OCI-LY3 (cell line): ENCODE data around the gene CHTF18.

Experiments
- H2AFZ ChIP-seq: fragments of 200-600, 300-600 bp; shearing (Covaris generic); 2 replicates; pipeline ENCODE4 v1.6.0; 2014; ENCODE audit warnings: antibody characterized with exemption, low read depth, low read length
- H3K27ac ChIP-seq: fragments of 200-600, 300-600 bp; sonication (generic); 2 replicates; pipeline ENCODE4 v1.5.1; 2014; ENCODE audit warnings: mild to moderate bottlenecking, low read length, moderate library complexity, mixed read lengths
- H3K27me3 ChIP-seq: fragments of 200-600, 300-600 bp; sonication (generic); 2 replicates; pipeline ENCODE4 v1.6.1; 2014; ENCODE audit warnings: low read depth, low read length, mixed read lengths
- H3K36me3 ChIP-seq: fragments of 200-600, 300-600 bp; sonication (generic); replicated peaks from 2 replicates; pipeline ENCODE3; 2014; ENCODE audit warnings: low read depth, low read length, mixed read lengths
- H3K4me1 ChIP-seq: fragments of 300-600, 200-600 bp; sonication (generic); 2 replicates; pipeline ENCODE4 v1.6.1; 2014; ENCODE audit warnings: low read length, mixed read lengths
- H3K4me2 ChIP-seq: fragments of 200-600, 300-600 bp; sonication (generic); 2 replicates; pipeline ENCODE4 v1.6.1; 2014; ENCODE audit warnings: low read length, mixed read lengths
- H3K4me3 ChIP-seq: fragments of 300-600, 200-600 bp; sonication (generic); 2 replicates; pipeline ENCODE4 v1.5.1; 2014; ENCODE audit warnings: antibody characterized with exemption, mild to moderate bottlenecking, low read length, moderate library complexity
- H3K79me2 ChIP-seq: fragments of 300-600, 200-600 bp; shearing (Covaris generic); 2 replicates; pipeline ENCODE4 v1.6.1; 2014; ENCODE audit warnings: mild to moderate bottlenecking, low read length, mixed read lengths
- H3K9ac ChIP-seq: fragments of 300-600, 200-600 bp; shearing (Covaris generic); 2 replicates; pipeline ENCODE4 v1.6.0; 2014; ENCODE audit warnings: mild to moderate bottlenecking, low read length, moderate library complexity
- H3K9me3 ChIP-seq: fragments of 200-600, 300-600 bp; shearing (Covaris generic); 2 replicates; pipeline ENCODE4 v1.6.1; 2014; ENCODE audit warnings: low read length, mixed read lengths; ENCODE audit not compliant: insufficient read depth
- H4K20me1 ChIP-seq: fragments of 200-600, 300-600 bp; sonication (generic); 2 replicates; pipeline ENCODE4 v1.6.1; 2016; ENCODE audit warnings: low read length, mixed read lengths; ENCODE audit not compliant: insufficient read depth
- CTCF ChIP-seq: fragments of 200-600, 300-600 bp; sonication (generic); IDR thresholded peaks from 2 replicates; pipeline ENCODE4 v1.5.1; 2014; ENCODE audit warnings: antibody characterized with exemption, low read length, low read depth
- EZH2phosphoT487 ChIP-seq: fragments of 200-600 bp; shearing (Covaris generic); IDR thresholded peaks from 2 replicates; pipeline ENCODE4 v1.6.1; 2018; ENCODE audit warnings: antibody characterized with exemption, mixed run types, low read depth

Gene CHTF18

GRCh38 chr16:842061-842476, 53.6 kb downstream of the CHTF18 start:
- no peaks in the 10 kb centered on the region for H4K20me1 ChIP-seq
- no peak overlapping the region for H2AFZ ChIP-seq
- H3K4me2 ChIP-seq = no peak overlapping the region
- H3K9ac ChIP-seq = no peak overlapping the region
- no peak overlapping the region for H3K4me3 ChIP-seq
- H3K27me3 ChIP-seq = no peaks in the 10 kb centered on the region
- H3K27ac ChIP-seq = no peak overlapping the region
- TF ChIP-seq EZH2phosphoT487 (no peak), CTCF (no peak)
- H3K9me3 ChIP-seq = no peaks in the 10 kb centered on the region
- no peaks in the 10 kb centered on the region for H3K79me2 ChIP-seq
- H3K4me1 ChIP-seq = no peaks in the 10 kb centered on the region
- H3K36me3 ChIP-seq = no peaks in the 10 kb centered on the region

GRCh38 chr16:842711-843560, 54.5 kb downstream of the CHTF18 start:
- no peaks in the 10 kb centered on the region for H3K9me3 ChIP-seq
- no peak overlapping the region for H3K4me2 ChIP-seq
- H3K27ac ChIP-seq = no peak overlapping the region
- no peak overlapping the region for H3K4me3 ChIP-seq
- H3K36me3 ChIP-seq = no peaks in the 10 kb centered on the region
- H3K4me1 ChIP-seq = no peaks in the 10 kb centered on the region
- no peaks in the 10 kb centered on the region for H3K27me3 ChIP-seq
- no peaks in the 10 kb centered on the region for H4K20me1 ChIP-seq
- no peaks in the 10 kb centered on the region for H3K79me2 ChIP-seq
- H2AFZ ChIP-seq = no peak overlapping the region
- H3K9ac ChIP-seq = no peak overlapping the region
- TF ChIP-seq EZH2phosphoT487 = no peak
- TF ChIP-seq CTCF = no peak

GRCh38 chr16:843771-844170, 55.4 kb downstream of the CHTF18 start:
- H3K27ac ChIP-seq = no peak overlapping the region
- no peak overlapping the region for H3K4me3 ChIP-seq
- TF ChIP-seq EZH2phosphoT487 (no peak), CTCF (no peak)
- H3K4me2 ChIP-seq = no peak overlapping the region
- H3K79me2 ChIP-seq = no peaks in the 10 kb centered on the region
- H3K9me3 ChIP-seq = no peaks in the 10 kb centered on the region
- no peaks in the 10 kb centered on the region for H3K4me1 ChIP-seq
- no peak overlapping the region for H3K9ac ChIP-seq
- H3K36me3 ChIP-seq = no peaks in the 10 kb centered on the region
- no peaks in the 10 kb centered on the region for H3K27me3 ChIP-seq
- no peak overlapping the region for H2AFZ ChIP-seq
- H4K20me1 ChIP-seq = no peaks in the 10 kb centered on the region

GRCh38 chr16:844638-845350, 56.4 kb downstream of the CHTF18 start:
- no peak overlapping the region for H3K27ac ChIP-seq
- no peak overlapping the region for H3K4me3 ChIP-seq
- no peaks in the 10 kb centered on the region for H3K79me2 ChIP-seq
- TF ChIP-seq EZH2phosphoT487 (no peak), CTCF (no peak)
- no peaks in the 10 kb centered on the region for H3K27me3 ChIP-seq
- H3K9me3 ChIP-seq = no peaks in the 10 kb centered on the region
- no peak overlapping the region for H3K9ac ChIP-seq
- H3K4me2 ChIP-seq = no peak overlapping the region
- no peak overlapping the region for H2AFZ ChIP-seq
- H3K4me1 ChIP-seq = no peaks in the 10 kb centered on the region
- H4K20me1 ChIP-seq = no peaks in the 10 kb centered on the region
- H3K36me3 ChIP-seq = no peaks in the 10 kb centered on the region
